Measurements from ENCODE around the gene TMCC2. TPM values are rescaled to one million over a fixed set of nuclear protein-coding genes. Genes with fewer than 3 reads are reported as not detected.

The TMCC2 gene
- total and polyA plus RNA-seq, 10 donors = 0.74 to 146 (median 7.7) TPM

GRCh38 chr1:205285381-205286101 is 57.8 kb downstream of the TMCC2 start:
- Histone ChIP-seq H3K4me3 (peak overlapping the region in 4 of 8 donors; percentile 7 to 55 (median 16)), H3K36me3 (no peaks in the 10 kb centered on the region), H3K4me1 (peaks cover 47 to 96% (median 67%) of the 10 kb centered on the region in 6 donors), H3K27ac (peak overlapping the region; percentile 61 to 92 (median 86)), H3K27me3 (replicated peaks in 1 of 7) (no peaks in the 10 kb centered on the region), H3K9me3 (no peaks in the 10 kb centered on the region)
- WGBS, 5 donors = 28 to 32% (median 31%) methylated on average over 12 of the region's 12 CpGs
- TF ChIP-seq POLR2A (IDR thresholded peaks at IDR 0.05) (no peak), CTCF (IDR thresholded peaks at IDR 0.05 in 8 of 11, conservative IDR thresholded peaks at IDR 0.05 in 3 of 11) (no peak), POLR2AphosphoS5 (IDR thresholded peaks at IDR 0.05) (peak in 2 of 3 donors; percentile 13 to 80)
- DNase-seq = peak; percentile 86
- intact Hi-C loops (cut with DNase I; ENCODE audit: low total_unique reads) = no loop called here

DNA sequence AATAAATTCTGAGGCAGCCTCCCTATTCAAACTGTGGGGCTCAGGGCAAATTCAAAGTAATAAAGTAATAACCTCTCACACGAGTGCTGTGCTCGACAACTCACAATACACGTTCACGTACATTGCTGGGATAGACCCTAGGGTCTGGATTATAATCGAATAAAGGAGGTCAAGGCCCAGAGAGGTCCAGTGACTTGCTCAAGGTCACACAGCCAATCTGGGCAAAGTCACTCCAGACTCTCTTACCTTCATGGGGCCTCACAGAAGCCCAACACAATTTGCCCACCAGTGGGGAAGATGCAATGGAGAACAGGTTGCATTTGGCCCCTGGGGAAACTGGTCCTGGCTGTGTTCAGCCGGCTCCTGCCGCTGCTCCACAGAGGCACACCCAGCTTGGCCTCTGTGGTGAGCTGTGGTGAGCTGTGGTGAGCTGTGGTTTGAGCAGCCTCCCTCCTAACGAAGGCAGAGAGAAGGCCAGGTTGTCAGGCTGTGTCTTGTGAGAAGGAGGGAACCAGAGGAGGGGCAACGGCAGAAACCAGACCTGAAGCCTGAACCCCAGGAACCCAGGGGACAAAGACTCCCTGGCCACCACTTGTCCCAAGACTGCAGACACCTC is 58.7 kb downstream of the TMCC2 start:
- Histone ChIP-seq H3K4me1 (peaks cover 47 to 100% (median 68%) of the 10 kb centered on the region in 6 donors), H3K27me3 (replicated peaks in 1 of 7) (no peaks in the 10 kb centered on the region), H3K36me3 (no peaks in the 10 kb centered on the region), H3K4me3 (peak overlapping the region in 5 of 8 donors; percentile 6 to 55 (median 15)), H3K9me3 (no peaks in the 10 kb centered on the region), H3K27ac (peak overlapping the region; percentile 61 to 92 (median 86))
- intact Hi-C loops (cut with DNase I; ENCODE audit: low total_unique reads) = no loop called here
- TF ChIP-seq POLR2AphosphoS5 (IDR thresholded peaks at IDR 0.05) = peak; percentile 61 to 83 (median 67)
- TF ChIP-seq POLR2A (IDR thresholded peaks at IDR 0.05) = no peak
- WGBS, 5 donors = 41 to 56% (median 55%) methylated on average over 8 to 9 of the region's 9 CpGs
- peak; percentile 89 for DNase-seq

DNA sequence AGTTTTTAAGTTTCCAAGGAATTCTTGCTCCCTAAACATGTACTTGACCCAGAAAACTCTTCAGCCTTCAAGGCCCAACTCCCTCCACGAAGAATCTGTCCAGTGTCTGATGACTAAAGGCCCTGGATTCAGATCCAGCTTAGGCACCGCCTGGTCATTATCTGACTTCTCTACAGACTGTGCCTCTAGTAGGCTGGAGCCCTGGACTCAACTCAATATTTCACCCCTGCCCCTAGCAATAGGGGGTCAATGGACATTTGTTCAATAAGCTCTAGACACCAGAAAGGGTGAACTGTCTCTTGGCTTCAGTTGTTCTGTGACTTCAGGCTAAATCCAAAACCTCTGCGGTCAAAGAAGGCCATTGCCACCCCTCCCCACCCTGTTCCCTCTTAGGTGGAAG is 59.3 kb downstream of the TMCC2 start:
- no peaks in the 10 kb centered on the region for H3K27me3 ChIP-seq (replicated peaks in 1 of 7)
- no peak for TF ChIP-seq POLR2AphosphoS5 (IDR thresholded peaks at IDR 0.05)
- no peak for TF ChIP-seq CTCF (IDR thresholded peaks at IDR 0.05 in 8 of 11, conservative IDR thresholded peaks at IDR 0.05 in 3 of 11)
- TF ChIP-seq POLR2A (IDR thresholded peaks at IDR 0.05) = no peak
- 80 to 93% (median 90%) methylated on average over 3 of the region's 3 CpGs for WGBS, 5 donors
- DNase-seq = no peak
- H3K4me1 ChIP-seq = peaks cover 52 to 100% (median 73%) of the 10 kb centered on the region in 6 donors
- intact Hi-C loops (cut with DNase I; ENCODE audit: low total_unique reads) = no loop called here
- peak overlapping the region; percentile 61 to 92 (median 86) for H3K27ac ChIP-seq
- peak overlapping the region in 1 of 8 donors; percentile 55 for H3K4me3 ChIP-seq
- H3K9me3 ChIP-seq = no peaks in the 10 kb centered on the region
- H3K36me3 ChIP-seq = no peaks in the 10 kb centered on the region

DNA sequence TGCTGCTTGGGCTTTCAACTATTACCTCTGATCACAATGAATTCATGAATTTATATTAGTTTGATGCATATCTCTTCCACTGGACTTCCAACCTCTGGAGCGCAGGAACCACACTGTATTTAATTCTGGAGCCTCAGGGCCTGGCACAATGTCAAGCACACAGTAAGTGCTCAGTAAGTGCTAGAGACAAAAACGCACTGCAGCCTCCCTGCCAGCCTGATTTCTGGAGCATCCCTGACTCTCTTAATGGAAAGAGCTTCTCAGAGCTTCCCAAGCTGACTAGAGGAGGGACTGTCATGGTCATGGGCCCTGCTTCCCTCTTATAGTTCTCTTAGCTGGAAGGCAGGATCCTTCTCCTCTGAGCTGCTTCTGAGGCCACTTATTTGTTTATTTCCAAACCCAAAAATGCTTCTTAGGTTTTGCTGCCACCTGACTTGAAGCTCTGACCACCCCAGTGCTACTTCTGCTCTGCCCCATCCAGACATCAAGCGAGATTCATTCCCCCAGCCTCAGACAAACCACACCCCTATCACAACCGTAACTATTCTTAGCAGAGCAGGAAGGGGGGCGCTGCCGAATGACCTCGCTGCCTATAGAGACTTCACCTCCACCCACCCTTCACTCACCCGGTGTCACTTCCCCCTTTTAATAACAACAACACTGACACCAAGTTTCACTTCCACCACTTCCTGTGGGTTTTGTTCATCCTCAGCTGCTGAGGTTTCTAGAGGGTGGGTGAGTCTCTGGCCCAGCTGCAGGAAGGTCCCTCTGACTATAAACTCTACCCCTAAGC is 60.2 kb downstream of the TMCC2 start:
- Histone ChIP-seq H3K4me3 (peak overlapping the region in 1 of 8 donors; percentile 55), H3K27ac (peak overlapping the region; percentile 61 to 92 (median 86)), H3K9me3 (no peaks in the 10 kb centered on the region), H3K27me3 (replicated peaks in 1 of 7) (no peaks in the 10 kb centered on the region), H3K36me3 (no peaks in the 10 kb centered on the region), H3K4me1 (peaks cover 53 to 100% (median 70%) of the 10 kb centered on the region in 6 donors)
- DNase-seq = peak; percentile 95
- WGBS, 5 donors = 15 to 22% (median 17%) methylated on average over 8 of the region's 8 CpGs
- intact Hi-C loops (cut with DNase I; ENCODE audit: low total_unique reads) = no loop called here
- TF ChIP-seq POLR2AphosphoS5 (IDR thresholded peaks at IDR 0.05) (peak in 2 of 3 donors; percentile 74 to 86), POLR2A (IDR thresholded peaks at IDR 0.05) (no peak), CTCF (IDR thresholded peaks at IDR 0.05 in 8 of 11, conservative IDR thresholded peaks at IDR 0.05 in 3 of 11) (peak in 3 of 11 experiments; percentile 16 to 28 (median 27))

Data from spleen (tissue), 11 donors.